Brain pericyte (primary cell): ENCODE measurements around the gene BICD1.

ENCODE experiments used
- DNase-seq: peaks from one replicate; pipeline ENCODE4 v3.0.0-alpha.2; 2012; ENCODE audit warnings: low read depth, low spot score

The BICD1 gene

DNA sequence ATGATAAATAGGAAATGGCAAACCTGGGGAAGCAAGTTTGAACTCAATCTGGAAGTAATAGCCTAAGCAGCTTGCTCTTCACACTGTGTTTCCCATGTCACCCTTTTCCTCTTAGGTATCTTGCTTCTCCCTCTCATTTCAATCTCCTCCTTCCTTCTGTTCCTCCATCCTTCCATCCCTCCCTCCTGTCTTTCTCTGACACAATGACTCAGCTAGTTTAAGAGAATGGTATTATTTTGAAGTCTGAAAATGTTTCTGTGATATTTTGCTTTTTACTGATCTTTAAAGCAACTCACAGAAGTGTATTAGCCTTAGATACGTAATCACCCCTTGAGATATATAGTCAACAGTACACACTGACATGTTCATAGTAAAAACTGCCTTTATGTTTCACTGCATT is 236.8 kb downstream of the BICD1 start:
- DNase-seq: no peak

DNA sequence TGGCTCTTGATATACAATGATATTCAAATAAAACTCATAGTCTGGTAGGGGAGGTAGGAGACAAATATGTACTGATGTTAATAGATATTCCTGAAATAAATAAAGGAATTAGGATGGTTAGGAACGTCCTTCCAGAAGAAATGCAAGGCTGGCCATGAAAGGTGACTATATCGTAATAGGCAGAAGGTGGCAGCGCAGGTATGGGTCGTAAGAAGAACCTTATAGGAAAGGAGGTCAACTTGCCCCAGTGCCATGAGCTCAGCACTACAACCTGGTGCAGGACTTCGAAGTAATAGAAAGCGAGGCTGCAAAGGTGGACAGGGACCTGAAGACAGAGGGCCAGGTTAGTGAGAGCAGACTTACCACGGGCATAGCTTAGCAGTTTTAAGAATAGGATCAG is 237.4 kb downstream of the BICD1 start:
- DNase-seq: no peak

DNA sequence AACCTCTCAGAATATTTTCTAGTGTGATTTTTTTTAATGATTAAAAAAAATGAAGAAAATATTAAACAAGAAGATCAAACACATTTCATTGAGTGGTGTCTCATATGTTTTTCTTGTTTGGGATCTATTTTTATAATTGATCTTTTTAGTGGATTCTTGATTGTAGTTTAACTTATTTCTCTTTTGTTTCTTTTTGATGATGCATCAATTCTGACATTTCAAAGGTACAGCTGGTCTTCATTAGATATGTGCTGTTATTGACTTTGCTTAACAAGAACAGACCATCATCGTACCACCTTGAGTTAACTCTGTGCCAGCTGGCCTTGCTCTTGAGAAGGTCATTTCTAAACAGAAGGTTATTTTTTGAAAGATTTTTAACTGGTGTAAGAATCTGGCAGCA is 246.9 kb downstream of the BICD1 start:
- DNase-seq: no peak

DNA sequence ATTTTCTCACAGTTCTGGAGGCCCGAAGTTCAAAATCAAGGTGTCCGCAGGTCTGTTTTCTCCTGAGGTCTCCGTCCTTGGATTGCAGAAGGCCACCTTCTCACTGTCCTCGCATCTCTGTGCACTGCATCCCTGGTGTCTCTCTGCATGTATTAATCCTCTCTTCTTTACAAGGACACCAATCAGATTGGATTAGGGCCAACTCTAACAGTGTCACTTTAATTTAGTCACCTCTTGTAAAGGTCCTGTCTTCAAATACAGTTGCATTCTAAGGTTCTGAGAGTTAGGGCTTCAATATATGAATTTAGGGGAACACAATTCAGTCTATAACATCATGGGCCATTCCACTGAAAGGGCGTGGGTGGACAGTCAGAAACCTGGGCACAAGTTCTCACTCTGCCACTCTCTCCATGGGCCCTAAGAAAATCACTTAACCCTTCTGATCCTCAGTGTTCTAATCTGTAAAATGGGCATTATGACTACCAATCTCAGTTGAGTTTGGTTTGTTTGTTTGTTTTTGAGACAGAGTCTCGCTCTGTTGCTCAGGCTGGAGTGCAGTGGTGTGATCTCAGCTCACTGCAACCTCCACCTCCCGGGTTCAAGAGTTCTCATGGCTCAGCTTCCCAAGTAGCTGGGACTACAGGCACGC is 251.1 kb downstream of the BICD1 start:
- no peak for DNase-seq

DNA sequence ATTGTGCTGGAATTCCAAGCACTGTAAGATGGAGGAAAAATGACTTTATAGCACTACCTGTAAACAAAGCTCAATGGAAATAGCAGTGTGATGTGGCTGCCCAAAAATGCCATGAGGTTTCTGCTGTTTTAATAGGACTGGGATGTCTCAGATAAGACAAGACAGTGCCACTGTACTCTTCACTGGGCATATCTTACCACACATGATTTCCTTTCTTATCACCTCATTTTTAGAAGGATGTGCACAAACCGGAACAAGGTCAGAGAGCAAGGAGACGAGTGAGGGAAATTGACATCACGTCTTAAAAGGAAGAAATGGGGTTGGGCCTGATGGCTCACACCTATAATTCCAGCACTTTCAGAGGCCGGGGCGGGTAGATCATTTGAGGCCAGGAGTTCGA is 254.3 kb downstream of the BICD1 start:
- no peak for DNase-seq

DNA sequence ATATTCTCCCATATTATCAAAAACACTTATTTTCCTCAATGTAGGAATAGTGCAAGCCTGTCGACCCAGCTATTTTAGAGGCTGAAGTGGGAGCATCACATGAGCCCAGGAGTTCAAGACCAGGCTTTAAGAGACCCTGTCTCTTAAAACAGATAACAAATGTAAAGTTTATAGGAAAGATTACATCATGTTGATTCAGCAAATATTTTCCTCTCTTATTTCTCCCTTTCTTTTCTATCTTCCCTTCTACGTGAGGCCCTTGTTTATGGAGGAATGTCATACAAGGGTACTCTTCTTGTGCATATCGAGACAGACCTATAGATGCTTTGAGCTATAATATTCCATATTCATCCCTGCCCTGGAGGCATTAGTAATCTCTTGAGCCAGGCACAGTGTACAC is 256.2 kb downstream of the BICD1 start:
- no peak for DNase-seq

DNA sequence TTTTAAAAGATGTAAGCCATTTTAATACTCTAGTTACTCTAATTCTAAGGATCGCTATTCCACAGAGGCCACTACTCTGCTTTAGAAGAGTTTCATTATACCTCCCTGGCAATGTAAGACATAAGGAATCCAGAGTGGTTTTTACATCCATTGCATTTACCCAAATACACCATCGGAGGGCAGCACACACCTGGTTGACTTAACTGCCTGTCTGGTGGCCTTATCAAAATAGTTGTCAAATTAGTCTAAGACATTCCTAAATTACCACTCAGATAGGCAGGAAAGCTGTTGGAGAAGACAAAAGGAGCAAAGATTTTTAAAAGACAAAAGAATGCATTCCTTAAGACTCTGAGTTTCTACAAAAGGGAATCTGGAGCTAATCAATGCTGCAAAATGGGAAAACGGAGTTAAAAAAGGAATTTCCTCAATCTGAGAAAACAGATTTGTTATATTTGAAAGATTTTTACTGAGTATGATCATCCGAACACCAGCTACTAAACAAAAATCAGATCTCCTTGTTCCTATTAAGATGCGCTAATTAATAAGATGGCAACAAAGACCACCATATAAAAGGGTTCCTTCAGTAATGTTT is 258.9 kb downstream of the BICD1 start:
- peak; percentile 29 for DNase-seq

DNA sequence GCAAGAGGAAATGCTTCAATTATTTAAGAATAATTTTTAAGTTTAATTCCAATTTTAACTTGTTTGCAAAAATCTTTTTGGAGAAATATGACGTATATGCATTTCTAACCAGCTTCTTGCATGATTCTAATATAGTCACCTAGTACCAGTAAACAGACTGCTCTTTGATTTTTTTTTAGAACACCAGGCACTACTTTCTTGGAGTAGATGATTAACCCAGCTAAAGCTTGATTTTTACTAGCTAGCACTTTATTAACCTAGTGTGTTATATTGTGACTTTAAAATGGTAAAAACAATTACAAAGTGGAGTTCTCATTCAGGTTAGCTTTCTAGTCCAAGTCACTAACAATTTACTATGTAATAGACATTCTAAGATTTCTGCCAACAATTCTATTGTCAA is 260.1 kb downstream of the BICD1 start:
- DNase-seq: no peak

DNA sequence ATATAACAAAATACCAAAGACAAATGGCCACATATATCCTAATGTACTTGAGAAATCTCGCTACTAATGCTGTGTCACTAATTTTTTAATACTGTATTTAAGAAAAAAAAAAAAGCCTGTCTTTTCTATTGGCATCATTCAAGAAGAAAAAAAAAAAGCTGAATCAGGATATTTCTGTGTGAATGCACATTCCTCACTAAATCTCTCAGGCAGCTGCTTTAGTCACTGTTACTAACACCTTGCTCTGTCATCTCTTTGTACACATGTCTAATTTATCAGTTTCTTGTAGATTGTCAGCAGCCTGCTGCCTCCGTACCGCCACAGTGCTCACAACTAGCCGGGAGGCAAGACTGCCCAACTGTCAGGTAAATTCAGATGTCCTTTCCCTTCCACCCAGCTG is 260.7 kb downstream of the BICD1 start:
- no peak for DNase-seq

DNA sequence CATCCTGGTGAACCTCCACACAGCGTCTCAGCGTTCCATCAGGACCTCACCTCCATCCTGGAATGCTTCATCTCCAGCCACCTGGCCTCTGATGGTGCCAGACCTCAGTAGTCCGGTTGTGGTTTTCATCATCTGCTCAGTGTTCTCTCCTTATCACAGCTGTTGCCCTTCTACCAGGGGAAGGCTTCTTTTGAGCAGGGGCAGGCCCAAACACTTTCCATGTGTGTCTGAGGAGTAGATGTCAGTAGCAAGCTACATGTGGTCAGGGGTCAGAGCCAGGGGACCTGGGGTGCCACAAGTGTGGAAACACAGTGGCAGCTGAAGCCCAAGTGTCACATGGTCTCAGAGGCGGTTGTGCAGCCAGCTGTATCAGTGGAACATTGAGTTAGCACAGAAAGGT is 262.6 kb downstream of the BICD1 start:
- DNase-seq: no peak

DNA sequence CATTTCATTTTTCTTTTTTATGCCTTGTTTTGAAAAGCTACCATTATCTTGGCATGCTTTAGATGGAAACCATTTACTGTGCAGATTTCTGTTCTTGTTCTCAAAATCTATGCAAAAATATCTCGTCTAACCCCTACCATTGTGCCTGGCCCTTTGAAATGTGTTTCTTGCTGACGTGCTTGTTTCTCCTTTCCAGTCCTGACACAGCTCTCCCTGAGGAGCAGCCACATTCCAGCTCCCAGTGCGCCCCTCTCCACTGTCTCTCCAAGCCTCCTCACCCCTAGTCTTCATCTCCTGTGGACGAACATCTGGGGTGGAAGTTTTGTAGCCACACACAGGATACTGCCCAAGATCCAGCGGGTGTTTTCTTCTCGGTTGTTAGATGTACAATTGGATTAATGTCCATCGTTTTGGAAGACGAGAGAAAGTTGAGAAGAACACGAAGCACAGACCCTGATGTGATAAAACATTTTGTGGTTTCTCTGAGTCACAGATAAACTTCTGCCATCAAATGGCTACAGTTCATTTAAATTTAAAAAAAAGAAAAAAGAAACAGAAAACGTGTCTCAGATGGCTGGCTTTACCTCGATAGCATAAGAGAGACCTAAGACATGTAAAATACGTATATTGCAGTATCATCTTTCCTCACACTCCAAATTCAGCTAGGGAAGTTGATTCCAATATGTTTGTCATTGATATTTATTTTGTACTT is 270.9 kb downstream of the BICD1 start:
- no peak for DNase-seq

DNA sequence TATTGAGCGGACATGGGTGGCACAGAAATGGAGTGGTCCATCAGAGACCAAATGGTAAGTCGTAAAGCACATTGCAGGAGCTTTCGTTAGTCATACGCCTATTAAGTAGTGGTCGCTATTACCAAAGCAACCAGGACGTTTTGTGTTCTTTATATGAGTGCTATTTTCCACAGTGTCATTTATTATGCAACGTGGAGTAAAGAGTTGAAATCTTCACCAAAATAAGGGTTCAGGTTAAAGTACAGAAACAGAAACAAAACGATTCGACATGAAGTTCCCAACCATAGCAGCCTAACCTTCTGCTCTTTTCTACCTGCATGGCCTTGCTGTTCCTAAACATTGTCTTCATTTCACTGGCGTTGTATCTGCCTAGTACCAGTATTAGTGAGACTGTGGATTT is 272.6 kb downstream of the BICD1 start:
- no peak for DNase-seq

DNA sequence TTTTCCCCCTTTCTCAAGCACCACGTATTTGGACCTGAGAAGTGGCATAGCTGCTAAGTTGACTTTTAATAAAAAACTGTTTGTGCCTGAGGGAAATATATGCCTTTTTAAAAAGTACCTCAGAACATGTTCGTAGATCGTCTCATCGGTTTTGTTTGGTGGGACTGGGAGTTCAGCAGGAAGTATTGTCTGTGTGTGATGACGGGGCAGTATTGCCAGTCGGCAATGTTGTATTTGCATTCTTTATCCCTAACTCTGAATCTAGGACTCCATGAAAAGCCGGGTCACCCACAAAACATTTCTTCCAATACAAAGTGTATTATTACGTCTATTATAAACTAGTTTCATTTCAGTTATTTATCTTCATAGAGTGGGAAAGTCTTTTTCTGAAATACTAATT is 273.0 kb downstream of the BICD1 start:
- DNase-seq: no peak

DNA sequence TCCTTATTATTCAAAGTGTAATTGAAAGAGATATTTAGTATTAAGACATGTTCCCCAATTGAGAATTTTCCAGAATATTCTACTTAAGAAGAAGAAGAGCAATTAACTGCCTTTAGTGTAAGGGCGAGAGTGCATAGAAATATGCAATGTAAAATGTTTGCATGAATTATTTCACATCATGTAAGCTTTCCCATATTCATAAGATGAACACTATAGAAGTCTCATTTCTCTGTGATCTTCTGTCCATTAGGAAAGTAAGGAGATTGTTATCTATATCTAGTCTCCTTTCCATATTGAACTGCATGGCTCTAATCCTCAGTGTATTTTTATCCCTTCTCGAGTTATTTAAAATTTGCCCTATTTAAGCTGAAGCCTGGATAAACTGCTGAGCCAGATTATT is 275.6 kb downstream of the BICD1 start:
- no peak for DNase-seq

DNA sequence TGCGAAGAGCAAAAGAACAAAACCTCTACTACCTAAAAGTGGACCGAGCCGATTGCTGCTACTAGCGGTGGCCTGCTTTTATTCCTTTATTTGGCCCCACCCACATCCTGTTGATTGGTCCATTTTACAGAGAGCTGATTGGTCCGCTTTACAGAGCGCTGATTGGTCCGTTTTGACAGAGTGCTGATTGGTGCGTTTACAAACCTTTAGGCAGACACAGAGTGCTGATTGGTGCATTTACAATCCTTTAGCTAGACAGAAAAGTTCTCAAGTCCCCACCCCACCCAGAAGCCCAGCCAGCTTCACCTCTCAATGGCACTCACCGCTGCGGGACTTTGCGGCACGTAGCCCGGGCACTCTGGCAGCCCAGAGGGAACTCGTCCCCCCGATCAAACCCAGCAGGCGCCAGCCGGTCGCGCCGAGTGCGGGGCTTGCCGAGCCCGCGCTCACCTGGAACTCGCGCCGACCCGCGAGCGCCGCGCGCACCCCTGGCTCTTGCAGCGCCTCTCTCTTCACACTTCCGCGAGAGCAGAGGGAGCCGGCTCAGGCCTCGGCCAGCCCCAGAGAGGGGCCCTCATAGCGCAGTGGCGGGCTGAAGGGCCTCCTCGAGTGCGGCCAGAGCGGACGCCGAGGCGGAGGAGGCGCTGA is 284.0 kb downstream of the BICD1 start:
- no peak for DNase-seq

DNA sequence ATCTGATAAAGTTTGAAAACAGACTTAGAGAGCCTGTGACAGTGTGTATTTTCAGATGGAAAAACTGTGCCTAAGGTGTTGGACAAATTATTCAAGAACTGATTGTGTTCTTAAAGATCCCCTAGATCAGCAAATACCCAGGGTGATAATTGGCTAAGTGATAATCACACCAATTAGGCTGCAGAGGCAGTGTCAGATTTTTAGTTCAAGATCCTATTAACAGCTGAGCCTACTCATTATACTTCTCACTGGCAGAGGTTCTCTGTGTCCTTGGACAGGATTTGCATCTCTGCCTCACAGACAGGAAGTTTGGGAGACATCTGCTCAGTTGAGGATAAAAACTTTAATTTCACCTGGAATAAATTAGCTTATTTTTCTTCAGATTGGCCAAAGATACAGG is 288.4 kb downstream of the BICD1 start:
- no peak for DNase-seq

DNA sequence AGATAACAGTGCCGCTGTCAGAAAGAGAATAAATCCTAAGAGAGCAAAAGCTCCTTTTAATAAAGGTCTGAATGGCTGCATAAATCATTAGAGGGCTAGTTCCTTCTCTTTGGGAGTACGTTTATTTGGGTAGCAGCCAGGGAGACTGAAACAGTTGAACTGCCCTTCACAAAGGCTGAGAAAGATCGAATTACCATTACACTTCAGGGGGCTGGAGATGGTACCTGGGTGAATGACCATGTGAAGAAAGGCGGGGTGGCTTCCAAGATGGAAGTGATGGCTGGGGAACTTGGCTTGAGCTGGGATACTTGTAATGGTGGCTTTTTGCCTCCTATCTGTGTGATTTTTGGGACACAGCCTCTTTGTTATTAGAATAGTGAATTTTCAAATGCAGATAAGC is 291.0 kb downstream of the BICD1 start:
- no peak for DNase-seq

DNA sequence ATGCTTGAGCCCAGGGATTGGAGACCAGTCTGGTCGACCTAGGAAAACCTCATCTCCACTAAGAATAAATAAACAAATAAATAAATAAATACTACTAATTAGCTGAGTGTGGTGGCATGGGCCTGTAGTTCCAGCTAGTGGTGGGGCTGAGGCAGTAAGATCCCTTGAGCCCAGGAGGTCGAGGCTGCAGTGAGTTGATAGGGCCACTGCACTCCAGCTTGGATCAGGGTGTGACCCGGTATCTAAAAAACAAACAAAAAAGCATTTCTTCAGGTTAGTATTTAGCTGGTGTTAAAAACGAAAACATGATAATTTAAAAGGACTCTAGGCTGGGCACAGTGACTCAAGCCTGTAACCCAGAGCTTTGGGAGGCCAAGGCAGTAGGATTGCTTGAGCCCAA is 291.5 kb downstream of the BICD1 start:
- DNase-seq: no peak

DNA sequence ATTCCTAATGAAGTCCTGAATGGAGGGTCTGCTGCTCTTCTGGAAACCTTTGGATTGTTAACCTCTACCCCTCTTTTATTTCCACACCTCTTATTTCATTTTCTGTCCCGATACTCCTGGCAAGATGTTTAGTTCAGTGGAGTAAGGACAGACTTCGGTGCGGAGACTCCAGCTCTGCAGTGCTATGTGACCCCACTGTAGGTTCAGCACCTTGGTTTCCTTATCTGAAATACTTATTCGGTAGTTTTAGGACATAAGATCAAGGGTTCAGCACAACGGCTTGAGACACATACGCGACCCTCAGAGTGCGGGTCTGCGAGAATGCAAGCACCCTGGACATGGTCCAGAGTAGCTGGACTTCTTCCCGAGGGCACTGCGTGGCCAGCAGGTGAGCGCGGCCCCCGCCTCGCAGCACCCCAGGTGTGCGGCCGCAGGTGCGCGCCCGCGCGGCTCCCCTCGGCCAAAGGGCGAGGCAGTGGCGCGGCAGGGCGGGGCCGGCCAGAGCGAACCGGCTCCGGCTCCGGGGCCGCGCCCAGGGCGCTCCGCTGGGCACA is 292.2 kb downstream of the BICD1 start:
- no peak for DNase-seq

DNA sequence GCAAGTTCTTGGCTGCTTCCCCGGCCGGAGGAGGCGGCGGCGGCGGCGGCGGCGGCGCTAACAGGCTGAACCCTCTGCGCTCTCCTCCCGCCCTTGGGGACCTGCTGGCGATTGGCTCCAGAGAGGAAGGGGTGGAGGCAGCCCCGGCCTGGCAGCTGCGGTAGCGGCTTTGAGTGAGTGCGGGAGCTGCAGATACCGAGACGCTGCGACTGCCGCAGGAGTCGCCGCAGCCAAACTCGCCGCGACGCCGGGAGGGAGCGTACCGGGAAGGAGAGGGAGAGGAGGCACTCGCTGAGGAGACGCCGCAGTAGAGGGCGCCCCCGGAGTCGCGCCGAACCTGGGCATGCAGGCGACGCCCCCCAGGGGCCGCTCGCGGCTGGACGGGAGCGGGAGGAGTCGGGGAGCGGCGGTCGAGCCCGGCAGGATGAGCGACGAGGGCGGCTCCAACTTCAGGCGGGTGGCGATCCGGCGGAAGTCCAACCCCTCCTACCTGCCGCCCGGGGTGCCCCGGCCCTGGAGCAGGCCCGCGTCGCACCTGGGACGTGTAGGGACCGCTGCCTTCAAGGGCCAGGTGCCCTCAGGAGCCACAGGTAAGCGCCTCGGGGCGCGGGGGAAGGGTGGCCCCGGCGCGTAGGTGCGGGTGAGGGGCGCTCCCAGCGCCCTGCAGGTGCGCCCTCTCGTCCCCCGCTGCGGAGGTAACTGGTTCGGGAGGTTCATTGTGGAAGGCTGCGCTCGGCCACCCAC is 292.9 kb downstream of the BICD1 start, which contains the start of gene FGD4:
TSS of gene FGD4 (plus strand) at position 189 of the 744 bp plus-strand sequence.
- DNase-seq: no peak

DNA sequence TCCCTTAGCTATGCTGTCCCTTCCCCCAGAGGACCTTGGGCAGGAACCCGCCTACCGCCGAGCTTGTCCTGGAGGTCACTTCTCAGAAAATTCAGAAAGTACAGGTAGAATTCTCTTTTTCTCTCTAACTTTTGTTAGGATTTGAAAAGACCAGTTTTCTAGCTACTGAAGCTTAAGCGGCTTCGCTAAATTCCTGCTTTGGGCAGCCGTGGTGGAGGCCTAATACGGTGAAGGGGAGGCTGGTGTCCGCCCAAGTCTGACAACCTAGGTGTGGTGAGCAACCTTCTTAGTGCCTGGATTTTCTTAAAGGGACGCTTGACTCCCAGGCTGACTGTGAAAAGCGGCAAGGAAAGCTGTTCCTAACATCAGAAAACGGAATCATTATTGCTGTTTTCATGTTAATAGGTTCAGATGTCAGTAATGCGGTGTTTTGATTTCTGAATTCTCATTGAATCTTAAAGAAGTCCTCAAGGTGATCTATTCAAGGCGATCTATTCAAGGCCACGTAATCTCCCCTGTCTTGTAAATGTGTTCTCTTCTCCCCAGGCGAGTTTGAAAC is 293.5 kb downstream of the BICD1 start:
- no peak for DNase-seq
